NOMO-1 treated with DMSO at 0.1 percent for 48 hours (cell line): ENCODE data around the gene GALNT9.
"Not testable (repeated sequence)": the region's sequence is repeated elsewhere in the genome, so short reads cannot be mapped to it uniquely, and the experiment has no call there.

Experiments used
- DNase-seq: peaks from one replicate; lab custom pipeline; 2025; ENCODE audit not compliant: unreplicated experiment; lab: John Stamatoyannopoulos, UW

GALNT9 gene

DNA sequence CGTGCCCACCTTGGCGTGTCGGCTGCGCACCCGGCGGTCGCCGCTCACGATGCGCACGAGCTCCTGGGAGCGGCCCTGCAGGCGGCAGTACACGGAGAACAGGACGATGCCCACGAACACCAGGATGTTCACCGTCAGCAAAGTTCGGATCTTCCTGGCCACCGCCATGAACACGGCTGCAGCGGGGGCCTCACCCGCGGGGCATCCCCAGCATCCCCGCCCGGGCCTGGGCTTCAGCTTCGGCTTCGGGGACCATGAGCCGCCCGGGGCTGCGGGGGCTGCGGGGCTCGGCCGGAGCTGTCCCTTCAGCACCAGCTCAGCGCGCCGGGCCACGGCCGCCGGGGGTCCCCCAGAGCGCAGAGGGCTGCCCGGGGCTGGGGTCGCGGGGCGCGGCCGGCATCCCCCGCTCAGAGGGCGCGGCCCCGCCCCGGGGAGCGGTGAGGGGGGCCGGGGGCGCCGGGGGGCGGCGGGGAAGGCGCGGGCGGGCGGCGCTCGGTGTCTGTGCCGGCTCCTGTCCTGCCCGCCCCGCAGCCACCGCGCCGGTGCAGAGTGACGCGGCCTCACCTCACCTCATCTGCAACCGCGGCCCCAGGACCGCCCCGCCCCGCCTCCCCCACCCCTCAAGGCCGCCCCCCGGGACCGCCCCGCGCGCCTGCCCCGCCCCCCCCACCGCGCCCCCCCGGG, at the start of gene GALNT9:
Gene GALNT9 (minus strand): TSS at position 554 of the 684 bp plus-strand sequence. CDS start 386 bp downstream, at position 168.
- DNase-seq, result no peak

DNA sequence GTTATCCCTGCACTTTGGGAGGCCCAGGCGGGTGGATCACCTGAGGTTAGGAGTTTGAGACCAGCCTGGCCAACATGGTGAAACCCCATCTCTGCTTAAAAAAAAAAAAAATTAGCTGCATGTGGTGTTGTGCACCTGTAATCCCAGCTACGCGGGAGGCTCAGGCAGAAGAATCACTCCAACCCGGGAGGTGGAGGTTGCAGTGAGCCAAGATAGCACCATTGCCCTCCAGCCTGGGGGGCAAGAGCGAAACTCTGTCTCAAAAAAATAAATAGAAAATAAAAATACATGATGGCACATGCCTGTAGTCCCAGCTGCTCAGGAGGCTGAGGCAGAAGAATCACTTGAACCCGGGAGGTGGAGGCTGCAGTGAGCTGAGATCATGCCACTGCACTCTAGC, 49.7 kb upstream of the GALNT9 start:
- not testable (repeated sequence) for DNase-seq

DNA sequence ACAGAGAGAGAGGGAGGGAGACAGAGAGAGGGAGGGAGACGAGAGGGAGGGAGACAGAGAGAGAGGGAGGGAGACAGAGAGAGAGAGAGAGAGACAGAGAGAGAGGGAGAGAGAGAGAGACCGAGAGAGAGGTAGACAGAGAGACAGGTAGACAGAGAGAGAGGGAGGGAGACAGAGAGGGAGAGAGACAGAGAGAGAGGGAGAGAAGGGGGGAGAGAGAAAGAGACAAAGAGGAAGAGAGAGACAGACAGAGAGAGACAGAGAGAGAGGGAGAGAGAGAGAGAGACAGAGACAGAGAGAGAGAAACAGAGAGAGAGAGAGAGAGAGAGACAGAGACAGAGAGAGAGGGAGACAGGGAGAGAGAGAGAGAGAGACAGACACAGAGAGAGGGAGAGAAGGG, 47.8 kb upstream of the GALNT9 start:
- no peak for DNase-seq

DNA sequence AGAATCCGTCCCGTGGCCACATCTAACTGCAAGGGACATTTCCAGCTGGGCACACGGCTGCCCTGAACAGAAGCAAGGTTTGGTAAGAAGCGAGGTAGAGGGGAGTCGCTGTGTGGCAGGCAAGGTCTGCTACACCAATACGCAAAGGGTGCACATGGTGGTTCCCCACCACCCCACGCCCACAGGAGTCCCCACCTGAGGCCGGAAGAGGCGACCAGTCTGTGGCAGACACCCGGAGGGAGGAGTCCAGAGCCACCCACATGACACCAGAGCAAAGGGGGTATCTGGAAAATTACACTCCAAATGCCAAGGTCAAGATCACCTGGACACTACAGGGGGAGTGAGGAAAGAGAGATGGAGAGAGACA, 47.1 kb upstream of the GALNT9 start:
- DNase-seq, result no peak

DNA sequence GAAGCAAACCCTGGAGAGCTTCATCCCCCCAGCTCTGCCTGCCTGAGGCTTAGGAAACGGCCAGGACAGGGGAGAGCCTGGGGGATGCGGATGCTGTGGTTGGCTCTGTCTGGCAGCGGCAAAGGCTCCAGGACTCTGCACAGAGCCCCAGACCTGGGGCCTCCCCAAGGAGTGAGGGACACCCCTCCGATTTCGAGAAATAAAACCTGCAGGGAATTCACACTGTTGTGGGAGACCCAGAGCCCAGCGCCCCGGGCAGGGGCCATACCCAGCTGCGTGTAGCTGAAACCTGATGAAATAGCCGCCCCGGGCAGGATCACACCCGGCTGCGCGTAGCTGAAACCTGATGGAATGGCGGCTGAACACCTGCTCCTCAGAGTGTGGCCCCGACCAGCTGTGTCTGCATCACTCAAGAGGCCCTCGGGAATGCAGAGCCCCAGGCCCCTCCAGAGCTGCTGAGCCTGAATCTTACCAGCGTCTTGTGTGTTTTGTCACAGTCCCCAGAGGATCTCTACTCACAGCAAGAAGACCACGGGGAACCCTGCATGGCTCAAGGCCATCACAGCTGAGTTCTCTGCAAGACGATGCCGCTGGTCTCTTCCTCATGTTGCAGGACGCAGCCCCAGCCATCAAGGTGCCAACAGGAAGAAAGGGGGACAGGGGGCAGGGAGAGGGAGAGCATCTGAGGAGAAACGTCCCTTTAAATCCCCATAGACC, 46.5 kb upstream of the GALNT9 start:
- no peak for DNase-seq

DNA sequence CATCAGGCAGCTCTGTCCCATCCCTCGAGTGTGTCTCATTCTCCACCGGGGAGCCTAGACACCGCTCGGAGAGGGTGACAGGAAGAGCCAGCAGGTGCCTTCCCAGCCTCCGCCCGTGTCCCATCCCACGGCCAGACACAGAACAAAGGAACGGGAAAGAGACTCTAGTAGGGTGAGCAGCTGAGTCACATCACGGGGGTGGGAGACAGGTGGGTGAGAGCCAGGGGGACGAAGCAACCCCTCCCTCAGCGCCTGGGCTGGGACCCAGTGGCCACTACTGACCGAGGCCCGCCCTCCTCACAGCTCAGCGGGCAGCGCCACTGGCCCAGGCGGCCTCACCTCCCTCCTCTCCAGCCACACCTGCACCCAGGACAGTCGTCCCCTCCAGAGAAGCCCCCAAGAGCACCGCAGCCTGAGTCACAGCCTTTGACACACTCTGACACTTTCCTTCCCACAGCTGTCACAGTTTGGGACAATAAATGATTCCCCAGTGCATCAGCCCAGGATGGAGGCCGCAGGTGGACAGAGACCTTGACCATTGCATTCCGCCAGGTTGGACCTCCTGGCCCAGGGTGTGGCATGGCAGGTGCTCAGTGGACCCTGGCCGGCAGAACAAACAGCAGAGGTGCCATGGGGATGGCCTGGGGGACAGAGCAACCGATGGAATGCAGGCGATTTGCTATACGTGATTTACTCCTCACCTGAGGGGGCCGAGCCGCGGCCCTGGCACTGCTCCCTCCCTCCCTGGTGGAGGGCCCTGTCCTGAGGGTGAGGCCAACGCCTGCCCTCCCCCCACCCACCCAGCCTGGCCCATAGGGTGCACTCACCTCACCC, 45.4 kb upstream of the GALNT9 start:
- no peak for DNase-seq

DNA sequence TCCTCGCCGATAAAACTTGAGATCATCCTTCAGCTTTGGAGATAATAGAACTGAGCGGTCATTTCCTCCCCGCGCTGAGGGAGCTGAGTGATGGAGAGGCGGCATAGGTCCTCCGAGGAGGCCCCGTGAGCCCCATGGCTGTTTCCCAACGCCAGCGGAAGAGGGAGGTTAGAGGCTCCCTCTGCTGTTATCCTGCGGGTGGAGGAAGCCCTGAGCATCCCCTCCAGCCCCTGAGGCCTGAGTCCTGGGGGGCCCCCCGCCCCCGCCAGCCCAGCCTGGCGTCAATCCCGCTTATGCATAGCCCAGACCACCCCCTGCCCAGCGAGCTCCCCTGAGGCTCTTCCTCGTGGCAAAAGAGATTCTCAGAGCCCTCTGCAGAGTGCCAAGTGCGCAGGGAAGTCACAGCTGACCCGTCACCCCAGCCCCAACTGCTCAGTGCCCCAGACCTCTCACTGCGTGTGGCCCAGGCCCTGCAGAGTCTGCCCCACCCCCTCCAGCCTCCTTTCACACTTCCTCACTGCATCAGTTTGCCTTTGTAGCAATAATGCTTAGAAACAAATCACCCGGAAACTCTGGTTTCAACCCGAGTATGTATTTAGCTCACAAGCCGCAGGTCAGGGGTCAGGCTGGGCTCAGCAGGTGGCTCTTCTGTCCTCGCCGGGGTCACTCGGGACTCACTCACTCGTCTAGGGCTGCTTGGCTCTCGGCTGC, 44.7 kb upstream of the GALNT9 start:
- DNase-seq, result no peak

DNA sequence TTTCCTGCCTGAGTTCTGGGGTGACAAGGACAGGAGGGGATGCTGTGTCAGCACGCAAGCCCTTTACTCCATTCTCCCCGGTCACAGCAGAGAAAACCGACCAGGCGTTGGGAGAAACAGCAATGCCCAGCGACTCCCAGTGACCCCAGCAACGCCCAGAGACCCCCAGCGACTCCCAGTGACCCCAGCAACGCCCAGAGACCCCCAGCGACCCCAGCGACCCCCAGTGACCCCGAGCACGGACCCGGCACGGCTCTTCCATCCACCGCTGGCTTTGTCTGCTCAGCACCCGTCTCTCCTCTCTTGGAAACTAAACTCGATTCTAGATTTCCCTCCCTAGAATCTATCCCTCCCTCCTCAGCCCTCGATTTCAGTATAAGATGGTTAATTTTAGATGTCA, 38.5 kb upstream of the GALNT9 start:
- no peak for DNase-seq

DNA sequence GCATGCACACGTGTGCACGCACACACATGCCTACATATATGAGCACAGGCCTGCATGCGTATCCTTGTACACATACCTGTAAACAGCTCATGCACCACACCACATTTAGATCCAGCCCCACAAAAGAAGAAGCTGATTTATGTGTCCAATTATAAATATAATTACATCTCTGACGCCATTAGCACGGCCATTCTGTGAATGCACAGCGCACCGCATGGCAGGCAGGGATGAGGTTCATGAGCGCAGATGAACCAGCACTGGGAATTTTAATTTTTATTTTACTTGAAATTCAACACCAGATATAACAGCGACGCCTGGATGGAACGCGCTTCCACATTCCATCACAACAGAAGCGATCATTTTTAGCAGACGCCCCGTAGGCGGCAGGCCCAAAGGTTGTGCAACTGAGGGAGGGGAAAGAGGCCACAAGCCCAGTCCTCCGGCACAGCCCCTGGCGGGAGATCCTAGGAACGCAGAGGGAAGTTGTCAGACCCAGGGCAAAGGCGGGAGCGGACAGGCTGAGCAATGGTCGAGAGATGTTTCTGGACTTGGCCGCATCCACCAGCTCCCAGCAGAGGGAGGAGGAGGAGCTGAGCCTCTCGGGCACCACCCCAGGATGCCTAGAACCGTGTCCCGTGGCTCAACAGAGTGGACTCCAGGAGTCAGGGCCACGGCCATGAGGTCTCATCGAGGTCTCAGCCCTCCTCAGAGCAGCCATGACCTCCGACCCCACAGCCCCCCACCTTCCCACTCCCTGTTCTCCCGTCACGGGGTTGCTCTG, 37.9 kb upstream of the GALNT9 start:
- DNase-seq, result no peak

DNA sequence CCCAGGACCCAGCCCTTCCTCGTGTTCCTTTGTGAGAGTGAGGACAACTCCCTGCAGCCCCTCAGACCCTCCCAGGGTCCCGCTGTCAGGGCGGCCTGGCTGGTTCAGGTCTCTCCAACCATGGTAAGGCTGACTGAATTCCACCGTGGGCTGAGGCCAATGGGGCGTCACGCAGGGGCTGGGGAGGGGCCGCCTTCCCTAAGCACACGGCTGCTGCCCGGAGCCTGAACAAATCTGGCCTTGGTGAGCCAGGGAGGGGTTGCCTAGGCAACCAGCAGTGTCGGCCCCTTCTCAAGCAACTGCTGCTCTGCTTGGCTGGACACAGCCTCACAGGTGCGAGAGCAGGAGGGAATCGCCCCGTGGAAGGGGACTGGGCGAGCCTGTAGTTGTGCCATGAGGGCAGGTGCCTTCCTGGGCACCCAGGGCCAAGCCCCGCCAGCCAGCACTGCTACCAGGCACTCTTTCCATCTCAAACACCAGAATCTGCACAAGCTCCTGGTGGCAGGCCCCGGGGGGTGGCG, 37.0 kb upstream of the GALNT9 start:
- no peak for DNase-seq

DNA sequence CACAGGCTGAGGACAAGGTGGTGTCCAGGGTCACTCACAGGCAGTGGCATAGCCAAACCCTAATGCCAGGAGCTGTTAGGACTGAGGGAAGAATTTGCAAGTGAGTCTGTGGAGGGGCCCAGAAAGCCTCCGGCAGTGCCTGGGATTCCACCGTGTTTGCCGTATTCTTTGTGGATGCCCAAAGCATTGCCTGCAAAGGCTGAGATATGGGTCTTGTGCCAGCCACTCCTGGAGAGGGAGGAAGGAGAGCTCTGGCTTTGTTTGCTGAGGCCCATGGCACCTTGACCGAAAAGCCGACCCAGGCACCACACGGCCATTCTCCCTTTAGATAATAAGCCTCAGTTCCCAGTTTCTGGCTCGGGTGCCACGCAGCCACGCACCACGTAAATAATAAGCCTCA, 35.8 kb upstream of the GALNT9 start:
- no peak for DNase-seq

DNA sequence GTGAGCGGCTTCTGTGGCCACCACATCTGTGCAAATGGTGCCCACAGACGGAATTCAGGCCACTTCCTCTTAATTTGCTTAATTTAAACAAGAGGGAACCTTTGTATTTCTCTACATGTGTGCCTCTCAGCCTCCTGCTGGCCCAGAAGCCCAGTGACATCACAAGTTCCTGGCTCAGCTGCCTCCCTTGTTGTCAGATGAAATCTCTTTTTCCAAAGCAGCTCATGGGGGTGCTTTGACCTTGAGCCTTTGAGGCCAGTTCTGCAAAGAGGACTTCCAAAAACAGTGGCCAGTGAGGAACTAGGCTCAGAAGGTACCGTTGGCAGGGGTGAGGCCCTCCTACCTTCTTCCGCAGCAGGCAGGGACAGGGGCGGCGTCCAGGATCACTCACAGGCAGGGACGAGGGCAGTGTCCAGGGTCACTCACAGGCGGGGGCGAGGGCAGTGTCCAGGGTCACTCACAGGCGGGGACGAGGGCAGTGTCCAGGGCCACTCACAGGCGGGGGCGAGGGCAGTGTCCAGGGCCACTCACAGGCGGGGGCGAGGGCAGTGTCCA, 35.0 kb upstream of the GALNT9 start:
- no peak for DNase-seq

DNA sequence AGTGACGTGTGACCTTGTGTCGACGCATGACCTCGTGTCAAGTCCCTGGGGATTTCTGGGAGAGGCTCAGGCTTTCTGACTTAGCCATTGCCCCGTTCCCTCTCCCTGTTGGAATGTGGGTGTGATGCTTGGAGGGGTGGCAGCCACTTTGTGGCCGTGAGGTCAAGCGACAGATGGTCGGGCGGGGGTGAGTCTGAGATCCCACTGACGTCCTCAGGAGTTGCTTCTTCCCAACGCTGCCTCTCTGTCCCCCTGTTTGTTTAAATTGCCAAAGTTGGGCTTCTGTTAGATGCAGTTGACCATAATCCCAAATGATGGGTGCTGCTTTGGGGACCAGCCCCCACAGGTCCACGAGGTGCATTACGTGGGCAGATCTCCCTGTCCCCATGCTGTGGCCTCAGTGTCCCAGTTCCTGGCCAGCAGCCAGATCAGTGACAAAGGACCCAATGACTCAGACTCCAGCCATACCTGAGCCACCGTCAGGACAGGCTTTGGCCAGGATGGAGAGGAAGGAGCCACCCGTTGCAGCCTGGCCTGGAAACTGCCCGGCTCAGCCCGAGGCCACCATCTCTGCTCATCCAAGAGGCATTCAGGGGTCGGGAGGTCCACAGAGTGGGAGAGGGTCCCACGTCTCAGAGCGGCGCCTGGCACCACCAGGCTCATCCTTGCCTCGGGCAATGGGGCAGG, 34.4 kb upstream of the GALNT9 start:
- no peak for DNase-seq

DNA sequence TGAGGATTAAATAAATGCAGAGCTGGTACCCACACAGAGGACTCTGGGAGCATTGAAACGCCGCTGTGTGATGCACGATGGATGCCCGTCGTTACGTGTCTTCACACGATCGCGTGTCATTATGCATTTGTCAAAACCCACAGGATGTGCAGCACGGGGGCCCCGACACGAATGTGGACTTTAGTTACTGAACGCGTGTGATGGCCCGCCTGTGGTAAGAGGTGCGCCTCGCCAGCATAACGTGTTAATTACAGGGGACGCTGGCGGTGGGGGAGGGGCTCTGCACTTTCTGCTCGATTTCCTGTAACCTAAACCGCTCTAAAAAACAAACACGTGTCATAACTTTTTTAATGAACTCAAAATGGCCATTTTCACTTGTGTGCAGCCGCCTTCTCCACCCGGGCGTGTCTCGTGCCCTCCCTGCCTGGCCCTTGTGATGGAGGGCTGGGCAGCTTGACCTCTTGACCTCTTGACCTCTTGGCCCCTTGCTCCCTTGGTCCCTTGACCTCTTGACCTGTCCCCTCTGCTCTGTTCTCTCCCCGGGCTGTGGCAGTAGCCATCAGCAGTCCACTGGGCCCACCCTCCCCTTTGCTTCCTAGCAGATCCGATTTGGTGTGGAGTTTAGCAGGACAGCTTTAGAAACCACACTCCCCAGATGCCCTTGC, 33.7 kb upstream of the GALNT9 start:
- no peak for DNase-seq

DNA sequence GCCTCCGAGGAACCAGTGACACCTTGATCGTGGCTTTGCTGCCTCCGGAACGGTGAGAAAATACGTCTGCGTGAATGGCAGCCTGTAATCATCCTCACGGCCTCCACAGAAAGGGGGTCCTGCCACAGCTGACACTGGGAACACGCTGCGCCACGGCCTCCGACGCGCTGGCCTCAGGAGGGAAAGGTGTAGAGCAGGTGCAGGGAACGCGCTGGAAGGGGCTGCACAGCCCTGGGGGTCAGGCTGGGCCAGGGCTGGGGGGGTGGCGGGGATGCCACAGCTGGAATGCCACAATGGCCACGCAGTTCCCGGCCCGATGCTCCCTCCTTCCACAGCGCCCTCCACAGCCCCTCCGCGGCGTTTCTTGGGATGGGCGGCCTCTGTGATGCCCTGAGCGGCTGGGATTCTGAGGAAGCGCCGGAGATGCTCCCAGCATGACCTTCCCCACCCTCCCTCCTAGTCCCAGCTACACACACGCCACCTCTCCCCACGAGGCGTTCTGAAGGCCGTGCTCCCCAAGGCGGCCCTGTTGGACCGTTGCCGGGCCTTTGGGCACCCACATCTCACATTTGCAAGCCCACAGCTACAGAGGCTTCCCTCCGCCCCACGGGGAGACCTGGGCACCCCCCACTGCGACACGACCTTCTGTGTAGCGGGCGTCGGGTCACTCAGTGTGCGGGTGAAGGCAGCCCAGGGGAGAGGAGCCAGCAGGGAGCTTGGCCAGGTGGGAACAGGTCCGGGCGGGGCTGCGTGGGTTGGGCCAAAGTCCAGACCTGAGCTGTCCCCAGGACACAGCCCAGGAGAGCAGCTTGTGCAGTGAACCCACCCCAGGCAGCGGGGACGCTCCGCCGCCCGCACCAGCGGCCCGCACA, 31.8 kb upstream of the GALNT9 start:
- DNase-seq, result no peak

DNA sequence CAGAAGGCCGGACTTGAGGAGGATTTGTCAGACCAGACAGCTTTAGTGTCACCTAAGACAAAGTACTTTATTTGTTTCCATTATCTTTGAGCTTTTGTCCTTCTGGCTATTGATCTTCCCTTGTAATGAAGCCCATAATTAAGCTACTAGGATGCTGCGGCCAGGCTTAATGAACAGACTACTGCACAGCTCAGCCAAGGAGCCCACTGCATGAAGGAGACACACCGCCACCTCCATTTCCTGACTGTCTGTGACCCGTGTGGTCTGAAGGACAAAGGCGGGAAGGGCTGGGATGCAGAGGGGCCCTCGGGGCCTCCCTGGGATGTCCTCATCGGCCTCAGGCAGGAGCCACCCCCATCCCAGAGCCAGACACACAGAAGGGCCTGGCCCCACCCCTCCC, 31.0 kb upstream of the GALNT9 start:
- DNase-seq, result no peak

DNA sequence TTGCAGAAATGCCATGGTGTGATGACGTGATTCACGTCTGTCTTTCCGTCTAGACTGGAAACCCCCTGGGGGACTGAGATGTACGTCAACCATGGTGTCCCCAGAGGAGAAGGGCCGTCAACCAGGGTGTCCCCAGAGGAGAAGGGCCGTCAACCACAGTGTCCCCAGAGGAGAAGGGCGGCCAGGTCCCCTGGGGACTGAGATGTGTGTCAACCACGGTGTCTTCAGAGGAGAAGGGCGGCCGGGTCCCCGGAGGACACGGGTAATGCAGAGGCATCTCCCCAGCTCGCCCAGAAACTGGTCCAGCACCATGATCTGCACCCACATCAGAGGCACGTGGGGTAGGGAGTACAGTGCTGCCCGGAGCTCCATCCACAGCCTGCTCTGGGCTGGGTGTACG, 30.6 kb upstream of the GALNT9 start:
- no peak for DNase-seq

DNA sequence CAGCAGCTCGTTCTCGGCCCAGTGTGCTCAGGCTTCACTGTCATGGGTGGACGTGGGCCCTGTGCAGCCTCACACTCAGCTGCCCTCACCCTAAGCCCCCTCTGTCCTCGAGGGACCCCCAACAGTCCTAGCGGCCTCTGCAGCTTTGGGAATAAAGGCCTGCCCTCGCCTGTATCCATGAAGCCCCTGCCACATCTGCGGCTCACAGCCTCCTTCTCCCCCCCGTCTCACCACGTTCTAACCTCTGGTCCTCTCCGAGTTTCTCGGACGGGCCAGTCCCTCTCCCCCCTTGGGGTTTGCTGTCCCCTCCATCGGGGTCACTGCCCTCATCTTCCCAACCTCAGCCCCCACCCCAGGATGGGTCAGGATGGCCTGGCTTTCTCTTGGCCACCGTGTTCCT, 30.2 kb upstream of the GALNT9 start:
- no peak for DNase-seq
